CD4-positive, alpha-beta T cell (primary cell): Measurements from ENCODE around the gene MAT2A. TPM values are rescaled to one million over a fixed set of nuclear protein-coding genes. Genes with fewer than 3 reads are reported as not detected.

Source experiments
- ATAC-seq: fragments of 200-7000 bp; cut with Tn5 transposase; one replicate; pipeline ENCODE4 v1.10.0; 2022; ENCODE audit warnings: mild to moderate bottlenecking; ENCODE audit not compliant: poor library complexity
- CTCF ChIA-PET: fragments of 350-600 bp; sonication (Branson Sonifier 250); formaldehyde crosslinking; loops from one replicate; lab custom pipeline; 2021; ENCODE audit warnings: antibody characterized with exemption, inconsistent platforms; lab: Charles Lee
- POLR2A ChIA-PET: fragments of 350-600 bp; sonication (Branson Sonifier 250); formaldehyde crosslinking; loops from one replicate; lab custom pipeline; 2021; ENCODE audit warnings: antibody characterized with exemption, inconsistent platforms; lab: Charles Lee
- DNase-seq, 14 experiments: peaks; one replicate each; pipeline ENCODE4 v3.0.0-alpha.2; 2013 to 2020; ENCODE audit warnings: mixed read lengths in 2 of 14
- H3K27ac ChIP-seq, 2 donors: one replicate each; pipeline versions ENCODE4 v1.5.1 to v1.7.0; 2013; ENCODE audit warnings: low read length in 2 of 2, low read depth in 1 of 2, mild to moderate bottlenecking in 1 of 2
- H3K27me3 ChIP-seq, 2 experiments: 1 replicate in 1 of 2; 2 replicates in 1 of 2; pipeline versions ENCODE4 v1.6.1 to v1.7.0; 2013; ENCODE audit warnings: low read length in 2 of 2, control low read depth in 1 of 2, mild to moderate bottlenecking in 1 of 2, moderate library complexity in 1 of 2; ENCODE audit not compliant: insufficient read depth in 2 of 2, control insufficient read depth in 1 of 2
- H3K36me3 ChIP-seq: one replicate; pipeline ENCODE4 v1.6.1; 2013; ENCODE audit warnings: low read length, control low read depth; ENCODE audit not compliant: insufficient read depth
- H3K4me1 ChIP-seq: one replicate; pipeline ENCODE4 v1.6.1; 2013; ENCODE audit warnings: low read length, control low read depth; ENCODE audit not compliant: insufficient read depth
- H3K4me3 ChIP-seq: one replicate; pipeline ENCODE4 v1.5.1; 2013; ENCODE audit warnings: mild to moderate bottlenecking, low read length, moderate library complexity
- H3K9me3 ChIP-seq, 2 experiments: 1 replicate in 1 of 2; 2 replicates in 1 of 2; pipeline versions ENCODE4 v1.6.1 to v1.7.0; 2013; ENCODE audit warnings: low read length in 2 of 2, mild to moderate bottlenecking in 2 of 2, control low read depth in 1 of 2, moderate library complexity in 1 of 2; ENCODE audit not compliant: control insufficient read depth in 1 of 2, insufficient read depth in 1 of 2
- H3K27ac Mint-ChIP-seq: one replicate; pipeline ENCODE4 v1.8.0; 2020; ENCODE audit warnings: mixed read lengths
- H3K27me3 Mint-ChIP-seq: one replicate; pipeline ENCODE4 v1.8.0; 2021; ENCODE audit warnings: mixed read lengths
- H3K36me3 Mint-ChIP-seq: one replicate; pipeline ENCODE4 v1.8.0; 2021; ENCODE audit warnings: low read depth, mixed read lengths
- H3K4me1 Mint-ChIP-seq: one replicate; pipeline ENCODE4 v1.8.0; 2021; ENCODE audit warnings: low read depth, mixed read lengths
- H3K4me3 Mint-ChIP-seq: one replicate; pipeline ENCODE4 v1.8.0; 2020; ENCODE audit warnings: mild to moderate bottlenecking, mixed read lengths
- H3K9me3 Mint-ChIP-seq: one replicate; pipeline ENCODE4 v1.8.0; 2020; ENCODE audit warnings: mixed read lengths
- intact Hi-C, 2 experiments: fragments of 100-400 bp; cut with DNase I in 1 of 2; cut with micrococcal nuclease in 1 of 2; formaldehyde crosslinking; loops; one replicate each; pipeline versions ENCODE4 v1.15.1 to v1.9.0; 2023 to 2025; cut with DNase I, micrococcal nuclease
- total RNA-seq, 174 experiments: library from RNA in 2 of 174; stranded (reverse) in 2 of 174; gene quantifications; one replicate each; pipeline ENCODE4 v1.2.3 and lab custom pipeline; 2021 to 2026
- TF ChIP-seq, protein P1 (sequence below): fragments of 200-600 bp; IDR thresholded peaks from one replicate; pipeline ENCODE4 v1.8.0; 2022; ENCODE audit warnings: antibody characterized with exemption, mild to moderate bottlenecking

Gene MAT2A
- total RNA-seq, 2 experiments from 2014 or later, result 121 to 122 TPM

DNA sequence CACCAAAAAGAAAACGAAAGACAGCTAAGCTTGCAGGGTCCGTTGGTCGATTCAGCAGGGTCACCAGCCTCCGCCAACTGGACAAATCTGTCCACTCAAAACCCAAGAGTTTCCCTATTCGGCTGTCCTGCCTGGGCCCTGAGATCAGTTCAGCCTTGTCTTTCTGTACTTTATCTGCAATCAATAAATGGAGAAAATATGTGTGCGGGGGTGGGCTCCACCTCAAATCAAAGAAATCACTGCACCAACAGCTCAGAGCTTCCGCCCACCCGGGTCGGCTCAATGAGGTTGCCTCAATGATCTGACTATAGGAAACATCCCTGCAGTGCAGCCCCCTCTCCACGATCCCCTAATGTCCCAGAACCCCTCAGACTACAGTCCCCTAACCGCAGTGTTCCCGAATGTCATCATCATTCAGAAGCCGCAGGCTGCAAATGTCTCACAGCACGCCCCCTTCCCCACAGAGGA, 21.9 kb downstream of the MAT2A start:
- POLR2A ChIA-PET, result interaction anchor here (0.7 to 2.7 kb wide), 20 partner anchors 9 to 233 kb away, joined by 3 to 19 read pairs (median 5); partner anchors contain the start of genes C2orf68, ELMOD3, MAT2A and RNF181
- intact Hi-C loops, result loop anchor here (1.0 to 5.0 kb wide), 4 partner anchors 20 to 54 kb away; partner anchors contain the start of genes RNF181 (in 1 of the 2) and TMEM150A (in 1 of the 2)
- no peaks in the 10 kb centered on the region for H3K9me3 Mint-ChIP-seq

DNA sequence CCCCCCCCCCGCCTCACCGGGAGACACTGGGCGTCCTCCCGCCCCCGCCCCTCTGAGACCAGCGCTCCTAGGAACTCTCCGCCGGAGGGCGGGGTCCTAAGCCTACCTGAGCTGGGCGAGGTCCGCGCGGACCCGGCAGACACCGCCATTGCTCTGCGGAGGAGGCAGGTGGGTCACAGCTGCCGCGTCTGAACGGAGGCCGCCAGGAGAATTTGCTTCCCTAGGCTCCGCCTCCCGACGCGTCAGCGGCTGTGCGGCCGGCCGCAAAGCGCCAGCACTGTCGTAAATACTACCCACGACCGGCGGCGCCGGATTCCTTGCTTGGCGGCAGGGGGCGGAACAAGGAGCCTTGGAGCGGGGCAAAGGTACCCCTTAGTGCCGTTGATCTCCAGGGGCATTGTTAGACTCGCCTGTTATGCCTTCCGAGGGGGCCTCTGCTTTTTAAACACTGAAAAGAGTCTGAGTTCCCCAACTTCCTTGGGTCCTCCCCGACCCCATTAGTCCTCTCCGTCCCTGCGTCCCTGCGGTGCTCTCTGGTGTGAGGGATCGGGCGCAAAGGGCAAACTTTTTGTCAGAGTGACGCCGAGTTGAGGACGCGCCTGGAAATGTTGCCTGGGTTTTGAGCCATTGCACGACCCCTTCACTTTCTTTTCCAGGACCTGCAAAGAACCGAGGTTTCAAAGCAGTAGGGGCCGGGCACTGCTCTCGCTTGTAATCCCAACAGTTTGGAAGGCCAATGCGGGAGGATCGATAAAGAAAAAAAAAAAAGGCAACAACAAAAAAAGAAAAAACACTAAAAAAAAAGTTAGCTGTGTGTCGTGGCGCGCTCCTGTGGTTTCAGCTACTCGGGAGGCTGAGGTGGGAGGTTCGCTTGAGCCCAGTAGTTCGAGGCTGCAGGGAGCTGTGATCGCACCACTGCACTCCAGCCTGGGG, 22.6 kb downstream of the MAT2A start, which contains the start of gene GGCX:
TSS of gene GGCX (minus strand) at position 214 of the 933 bp plus-strand sequence. CDS start at position 149, 65 bp downstream.
- no peaks in the 10 kb centered on the region for H3K27me3 Mint-ChIP-seq
- peak within 1 kb of the TSS; percentile 81 for H3K4me3 ChIP-seq
- POLR2A ChIA-PET, result interaction anchor here (0.5 to 2.7 kb wide), 22 partner anchors 8 to 234 kb away, joined by 3 to 19 read pairs (median 5); partner anchors contain the start of genes C2orf68, ELMOD3, MAT2A and RNF181
- TF ChIP-seq, protein P1, sequence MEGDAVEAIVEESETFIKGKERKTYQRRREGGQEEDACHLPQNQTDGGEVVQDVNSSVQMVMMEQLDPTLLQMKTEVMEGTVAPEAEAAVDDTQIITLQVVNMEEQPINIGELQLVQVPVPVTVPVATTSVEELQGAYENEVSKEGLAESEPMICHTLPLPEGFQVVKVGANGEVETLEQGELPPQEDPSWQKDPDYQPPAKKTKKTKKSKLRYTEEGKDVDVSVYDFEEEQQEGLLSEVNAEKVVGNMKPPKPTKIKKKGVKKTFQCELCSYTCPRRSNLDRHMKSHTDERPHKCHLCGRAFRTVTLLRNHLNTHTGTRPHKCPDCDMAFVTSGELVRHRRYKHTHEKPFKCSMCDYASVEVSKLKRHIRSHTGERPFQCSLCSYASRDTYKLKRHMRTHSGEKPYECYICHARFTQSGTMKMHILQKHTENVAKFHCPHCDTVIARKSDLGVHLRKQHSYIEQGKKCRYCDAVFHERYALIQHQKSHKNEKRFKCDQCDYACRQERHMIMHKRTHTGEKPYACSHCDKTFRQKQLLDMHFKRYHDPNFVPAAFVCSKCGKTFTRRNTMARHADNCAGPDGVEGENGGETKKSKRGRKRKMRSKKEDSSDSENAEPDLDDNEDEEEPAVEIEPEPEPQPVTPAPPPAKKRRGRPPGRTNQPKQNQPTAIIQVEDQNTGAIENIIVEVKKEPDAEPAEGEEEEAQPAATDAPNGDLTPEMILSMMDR, result no peak
- peaks cover 14% of the 10 kb centered on the region for H3K36me3 ChIP-seq
- peak within 1 kb of the TSS; percentile 95 for H3K27ac Mint-ChIP-seq
- intact Hi-C loops, result loop anchor here (1.0 to 5.0 kb wide), 4 partner anchors 21 to 54 kb away; partner anchors contain the start of genes RNF181 (in 1 of the 2) and TMEM150A (in 1 of the 2)
- H3K9me3 Mint-ChIP-seq, result no peaks in the 10 kb centered on the region
- no peaks in the 10 kb centered on the region for H3K27me3 ChIP-seq
- peak within 1 kb of the TSS; percentile 99 for H3K4me3 Mint-ChIP-seq
- H3K9me3 ChIP-seq, result no peaks in the 10 kb centered on the region
- H3K4me1 Mint-ChIP-seq, result peaks cover 30% of the 10 kb centered on the region
- DNase-seq (peak; percentile 88 to 97 (median 93)), ATAC-seq (peak; percentile 89)
- CTCF ChIA-PET, result interaction anchor here (1.0 kb wide), 1 partner anchor 56 kb away, joined by 3 read pairs; no protein-coding TSS in a partner anchor
- peaks cover 36% of the 10 kb centered on the region for H3K36me3 Mint-ChIP-seq
- H3K27ac ChIP-seq, result peak within 1 kb of the TSS; percentile 67 to 68
- H3K4me1 ChIP-seq, result peaks cover 20% of the 10 kb centered on the region

More for the DNA sequence above, 21.9 kb downstream of the MAT2A start:
- no peak for ATAC-seq
- H3K4me1 ChIP-seq, result peaks cover 20% of the 10 kb centered on the region
- CTCF ChIA-PET, result interaction anchor here (1.0 to 1.6 kb wide), 2 partner anchors 9 to 56 kb away, joined by 3 to 6 read pairs; no protein-coding TSS in a partner anchor
- H3K36me3 Mint-ChIP-seq, result peaks cover 43% of the 10 kb centered on the region
- peak overlapping the region in 1 of 2 donors; percentile 68 for H3K27ac ChIP-seq
- H3K9me3 ChIP-seq, result no peaks in the 10 kb centered on the region
- peaks cover 14% of the 10 kb centered on the region for H3K36me3 ChIP-seq
- peak overlapping the region; percentile 95 for H3K27ac Mint-ChIP-seq
- TF ChIP-seq, protein P1, result no peak
- peaks cover 30% of the 10 kb centered on the region for H3K4me1 Mint-ChIP-seq
- H3K4me3 Mint-ChIP-seq, result peak overlapping the region; percentile 99
- H3K27me3 ChIP-seq, result no peaks in the 10 kb centered on the region
- H3K4me3 ChIP-seq, result peak overlapping the region; percentile 81
- H3K27me3 Mint-ChIP-seq, result no peaks in the 10 kb centered on the region
- DNase-seq, result no peak

DNA sequence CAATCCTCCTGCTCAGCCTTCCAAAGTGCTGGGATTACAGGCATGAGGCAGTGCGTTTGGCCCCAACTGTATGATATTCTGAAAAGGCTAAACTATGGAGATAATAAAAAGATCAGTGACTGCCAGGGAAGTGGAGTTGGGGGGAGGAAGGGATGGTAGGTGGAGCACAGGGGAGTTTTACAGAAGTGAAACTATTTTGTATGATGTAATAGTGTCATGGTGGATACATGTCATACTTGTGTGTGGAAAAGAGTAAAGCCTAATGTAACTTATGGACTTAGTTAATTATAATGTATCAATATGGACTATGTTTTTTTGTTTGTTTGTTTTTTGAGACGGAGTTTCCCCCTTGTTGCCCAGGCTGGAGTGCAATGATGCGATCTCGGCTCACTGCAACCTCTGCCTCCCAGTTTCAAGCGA, 25.2 kb downstream of the MAT2A start:
- no peak for ATAC-seq
- ChIA-PET POLR2A (interaction anchor here (0.6 kb wide), 1 partner anchor 126 kb away, joined by 3 read pairs; no protein-coding TSS in a partner anchor), CTCF (no interaction called here)
- no peaks in the 10 kb centered on the region for H3K27me3 ChIP-seq
- TF ChIP-seq, protein P1, result no peak
- Mint-ChIP-seq H3K27me3 (no peaks in the 10 kb centered on the region), H3K4me1 (peaks cover 22% of the 10 kb centered on the region), H3K36me3 (peaks cover 14% of the 10 kb centered on the region), H3K27ac (peak overlapping the region; percentile 28), H3K4me3 (peak overlapping the region; percentile 76), H3K9me3 (no peaks in the 10 kb centered on the region)
- peak in 2 of 14 experiments; percentile 46 to 49 for DNase-seq
- intact Hi-C loops, result loop anchor here in 1 of 2 experiments (5.0 kb wide), 1 partner anchor 38 kb away; the partner anchor contains the start of gene TMEM150A
- no peaks in the 10 kb centered on the region for H3K36me3 ChIP-seq
- H3K4me1 ChIP-seq, result peaks cover 20% of the 10 kb centered on the region
- H3K4me3 ChIP-seq, result no peak overlapping the region
- no peaks in the 10 kb centered on the region for H3K9me3 ChIP-seq
- H3K27ac ChIP-seq, result no peak overlapping the region
